Kidney (tissue), 14 donors: ENCODE measurements around the gene ABL2. TPM values are rescaled to one million over a fixed set of nuclear protein-coding genes. Genes with fewer than 3 reads are reported as not detected.
"Not testable (repeated sequence)": the region's sequence is repeated elsewhere in the genome, so short reads cannot be mapped to it uniquely, and the experiment has no call there.

ENCODE experiments used
- DNase-seq, 5 donors: peaks; one replicate each; pipeline ENCODE4 v3.0.0-alpha.2; 2013 to 2020
- FAIRE-seq: peaks from 2 replicates; lab custom pipeline; 2012; peaks lifted over from hg19 to GRCh38; lab: Jason Lieb, UNC
- H3K27ac ChIP-seq, 2 donors: one replicate each; pipeline ENCODE4 v1.7.0; 2013; ENCODE audit warnings: low read depth in 2 of 2, low read length in 2 of 2, inconsistent platforms in 1 of 2
- H3K27me3 ChIP-seq: one replicate; pipeline ENCODE4 v1.7.1; 2013; ENCODE audit warnings: low read length, inconsistent platforms; ENCODE audit not compliant: control insufficient read depth, insufficient read depth
- H3K36me3 ChIP-seq, 3 donors: one replicate each; pipeline versions ENCODE4 v1.7.0 to v1.7.1; 2013; ENCODE audit warnings: low read length in 3 of 3, control low read depth in 1 of 3, inconsistent platforms in 1 of 3; ENCODE audit not compliant: insufficient read depth in 3 of 3, control insufficient read depth in 2 of 3
- H3K4me1 ChIP-seq, 3 donors: one replicate each; pipeline versions ENCODE4 v1.7.0 to v1.7.1; 2013; ENCODE audit warnings: low read length in 3 of 3, inconsistent platforms in 1 of 3, low read depth in 1 of 3; ENCODE audit not compliant: control insufficient read depth in 2 of 3, insufficient read depth in 2 of 3
- H3K4me3 ChIP-seq, 3 donors: one replicate each; pipeline versions ENCODE4 v1.7.0 to v1.8.1; 2013; ENCODE audit warnings: low read length in 3 of 3, control low read depth in 1 of 3, inconsistent platforms in 1 of 3
- H3K9ac ChIP-seq, 3 donors: one replicate each; pipeline versions ENCODE4 v1.7.0 to v1.7.1; 2013; ENCODE audit warnings: low read length in 3 of 3, control low read depth in 1 of 3, inconsistent platforms in 1 of 3
- H3K9me3 ChIP-seq, 3 donors: one replicate each; pipeline versions ENCODE4 v1.7.0 to v1.7.1; 2013; ENCODE audit warnings: low read length in 3 of 3, control low read depth in 1 of 3, inconsistent platforms in 1 of 3; ENCODE audit not compliant: control insufficient read depth in 2 of 3, insufficient read depth in 1 of 3
- CTCF ChIP-seq: IDR thresholded peaks from 3 replicates; pipeline ENCODE4 v1.5.1; 2012; ENCODE audit warnings: mild to moderate bottlenecking, moderate library complexity, borderline replicate concordance; ENCODE audit not compliant: insufficient read depth; ENCODE audit errors: extremely low read depth
- intact Hi-C: fragments of 100-400 bp; cut with DNase I; formaldehyde crosslinking; loops from one replicate; pipeline ENCODE4 v1.11.1; 2022
- polyA plus RNA-seq: library from polyadenylated mRNA; stranded (reverse); fragments of 350-450 nt; fragmentation: Illumina TruSeq; extraction: RNeasy Lipid Tissue Mini Kit (QIAGEN cat#74804); gene quantifications from one replicate; pipeline ENCODE4 v1.2.3, GENCODE V29; 2014; ENCODE audit warnings: low read depth, low replicate concordance; ENCODE audit not compliant: insufficient read depth
- total RNA-seq: library from RNA; stranded (reverse); fragmentation: NEBNext Ultra II Directional; extraction: Animal tissue kit (Norgen Biotek cat#: 25700); gene quantifications from one replicate; pipeline ENCODE4 v1.2.1, GENCODE V29; 2021
- donor health status: control.
- donor health status: control.
- donor health status: control.
- donor health status: control.
- donor health status: control.
- donor health status: DM: yes; HTN: yes; CAD: no.
- donor health status: Normal renal cell carcinoma (clear cell type).

ABL2 gene
- total and polyA plus RNA-seq, 2 donors from 2014 or later: 1.6 to 29.6 TPM

- Histone ChIP-seq H3K27me3 (no peaks in the 10 kb centered on the region), H3K36me3 (no peaks in the 10 kb centered on the region), H3K9me3 (no peaks in the 10 kb centered on the region), H3K4me3 (no peak overlapping the region), H3K27ac (no peak overlapping the region), H3K4me1 (peaks cover 0 to 4% (median 2%) of the 10 kb centered on the region in 3 donors), H3K9ac (no peak overlapping the region)
- intact Hi-C loops: no loop called here
- no peak for TF ChIP-seq CTCF
- FAIRE-seq (no peak), DNase-seq (no peak)
Measured at GRCh38 chr1:179177615-179178014, 51.9 kb downstream of the ABL2 start.

- no peak for DNase-seq
- no peaks in the 10 kb centered on the region for H3K9me3 ChIP-seq
Measured at GRCh38 chr1:179177182-179177581, 52.3 kb downstream of the ABL2 start.

GRCh38 chr1:179175011-179175841, 54.3 kb downstream of the ABL2 start:
- TF ChIP-seq CTCF: no peak
- H3K4me1 ChIP-seq: peaks cover 0 to 4% (median 2%) of the 10 kb centered on the region in 3 donors
- no peaks in the 10 kb centered on the region for H3K27me3 ChIP-seq
- H3K4me3 ChIP-seq: no peak overlapping the region
- no peaks in the 10 kb centered on the region for H3K36me3 ChIP-seq
- DNase-seq (no peak), FAIRE-seq (no peak)
- H3K9ac ChIP-seq: no peak overlapping the region
- intact Hi-C loops: no loop called here
- no peaks in the 10 kb centered on the region for H3K9me3 ChIP-seq
- no peak overlapping the region for H3K27ac ChIP-seq

More at GRCh38 chr1:179177182-179177581, 52.3 kb downstream of the ABL2 start:
- no peak for FAIRE-seq
- Histone ChIP-seq H3K27ac (no peak overlapping the region), H3K27me3 (no peaks in the 10 kb centered on the region), H3K36me3 (no peaks in the 10 kb centered on the region), H3K9ac (no peak overlapping the region), H3K4me3 (no peak overlapping the region), H3K4me1 (peaks cover 0 to 4% (median 2%) of the 10 kb centered on the region in 3 donors)
- intact Hi-C loops: no loop called here
- TF ChIP-seq CTCF: no peak

- H3K9me3 ChIP-seq, H3K27ac ChIP-seq, H3K4me1 ChIP-seq, H3K27me3 ChIP-seq, FAIRE-seq, DNase-seq, intact Hi-C loops, H3K4me3 ChIP-seq, H3K36me3 ChIP-seq, H3K9ac ChIP-seq: not testable (repeated sequence)
Measured at GRCh38 chr1:179170468-179170770, 59.1 kb downstream of the ABL2 start.
